Naive B cell (primary cell): ENCODE results near the gene OPRM1. TPM values are rescaled to one million over a fixed set of nuclear protein-coding genes. Genes with fewer than 3 reads are reported as not detected.
A peak's percentile ranks its signal among the peaks of the same experiment; 100 is the strongest.
"Not testable (repeated sequence)": the region's sequence is repeated elsewhere in the genome, so short reads cannot be mapped to it uniquely, and the experiment has no call there.

Experiments used
- ATAC-seq, 2 donors: fragments of 150-1000 bp; cut with Tn5 transposase; 2 replicates each; pipeline ENCODE4 v1.10.0; 2021; ENCODE audit warnings: low read depth in 2 of 2, mild to moderate bottlenecking in 2 of 2, moderate library complexity in 2 of 2
- DNase-seq: peaks from one replicate; pipeline ENCODE4 v3.0.0; 2022
- H3K27ac Mint-ChIP-seq, 6 donors: one replicate each; pipeline ENCODE4 v1.8.0; 2020 to 2022; ENCODE audit warnings: mild to moderate bottlenecking in 6 of 6, mixed read lengths in 6 of 6, moderate library complexity in 5 of 6, inconsistent platforms in 2 of 6
- H3K27me3 Mint-ChIP-seq, 3 donors: one replicate each; pipeline ENCODE4 v1.8.0; 2021 to 2022; ENCODE audit warnings: mixed read lengths in 3 of 3, mild to moderate bottlenecking in 1 of 3
- H3K36me3 Mint-ChIP-seq, 2 donors: one replicate each; pipeline ENCODE4 v1.8.0; 2020 to 2022; ENCODE audit warnings: mixed read lengths in 2 of 2, inconsistent platforms in 1 of 2, mild to moderate bottlenecking in 1 of 2
- H3K4me1 Mint-ChIP-seq, 3 donors: one replicate each; pipeline ENCODE4 v1.8.0; 2020 to 2022; ENCODE audit warnings: mixed read lengths in 3 of 3, inconsistent platforms in 1 of 3, mild to moderate bottlenecking in 1 of 3, moderate library complexity in 1 of 3
- H3K4me3 Mint-ChIP-seq, 8 donors: one replicate each; pipeline ENCODE4 v1.8.0; 2020 to 2022; ENCODE audit warnings: mild to moderate bottlenecking in 8 of 8, mixed read lengths in 8 of 8, moderate library complexity in 8 of 8, inconsistent platforms in 2 of 8
- H3K9me3 Mint-ChIP-seq, 7 donors: one replicate each; pipeline ENCODE4 v1.8.0; 2020 to 2022; ENCODE audit warnings: mixed read lengths in 7 of 7, mild to moderate bottlenecking in 5 of 7, inconsistent platforms in 2 of 7, moderate library complexity in 1 of 7
- polyA plus RNA-seq, 6 donors: library from polyadenylated mRNA; unstranded; fragments of 300-500 nt; fragmentation: Illumina TruSeq; gene quantifications; one replicate each; pipeline ENCODE4 v1.2.3, GENCODE V29; 2021; ENCODE audit warnings: low read depth in 6 of 6

Gene OPRM1
- polyA plus RNA-seq, 6 donors from 2014 or later = not detected

DNA sequence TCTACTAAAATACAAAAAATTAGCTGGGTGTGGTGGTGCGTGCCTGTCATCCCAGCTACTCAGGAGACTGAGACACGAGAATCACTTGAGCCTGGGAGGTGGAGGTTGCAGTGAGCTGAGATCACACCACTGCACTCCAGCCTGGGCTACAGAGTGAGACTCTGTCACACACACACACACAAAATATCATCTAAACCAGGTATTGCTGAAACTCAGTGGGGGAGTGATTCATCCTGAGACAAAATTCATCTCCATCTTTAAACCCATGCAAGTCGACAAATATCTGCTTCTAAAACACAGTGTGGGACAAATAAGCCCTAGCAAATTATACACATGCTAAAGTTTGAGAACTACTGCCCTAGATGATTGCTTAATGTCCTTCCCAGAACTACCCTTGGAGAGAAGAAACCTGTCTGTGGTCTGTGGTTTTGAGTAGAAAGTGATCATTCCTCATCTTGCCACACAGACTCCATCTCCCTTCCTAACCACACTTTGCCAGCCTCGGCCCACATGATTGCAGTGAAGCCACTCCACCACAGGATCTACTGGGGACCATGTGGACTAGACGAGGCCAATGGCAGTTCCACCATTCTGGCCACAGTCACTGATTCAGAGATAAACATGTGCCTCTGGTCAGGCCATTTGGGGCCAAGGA lies 130.3 kb downstream of the OPRM1 start:
- Mint-ChIP-seq H3K4me1 (no peaks in the 10 kb centered on the region), H3K9me3 (peaks cover 0 to 6% (median 2%) of the 10 kb centered on the region in 7 donors), H3K27ac (no peak overlapping the region), H3K36me3 (no peaks in the 10 kb centered on the region), H3K27me3 (no peaks in the 10 kb centered on the region), H3K4me3 (no peak overlapping the region)
- no peak for ATAC-seq
- no peak for DNase-seq

DNA sequence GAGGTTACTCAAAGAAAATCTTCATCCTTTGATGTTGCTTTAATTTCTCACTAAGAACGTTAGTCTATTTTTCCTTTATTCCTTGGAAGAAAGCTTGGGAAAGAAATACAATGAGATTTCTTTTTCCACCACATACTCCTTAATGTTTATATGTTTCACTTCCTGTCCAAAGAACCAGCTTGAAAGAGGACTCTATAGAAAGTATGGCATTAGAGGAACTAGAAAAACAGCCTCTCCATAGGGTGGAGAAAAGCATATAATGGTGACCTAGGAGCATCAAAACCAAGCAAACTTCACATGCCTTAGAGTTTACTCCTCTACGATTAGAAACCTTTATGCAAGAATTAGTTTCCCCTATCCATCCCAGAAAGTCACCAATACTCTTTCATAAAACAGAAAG lies 131.1 kb downstream of the OPRM1 start:
- DNase-seq (no peak), ATAC-seq (no peak)
- no peaks in the 10 kb centered on the region for H3K27me3 Mint-ChIP-seq
- H3K27ac Mint-ChIP-seq = no peak overlapping the region
- H3K9me3 Mint-ChIP-seq = peaks cover 0 to 8% (median 3%) of the 10 kb centered on the region in 7 donors
- no peaks in the 10 kb centered on the region for H3K36me3 Mint-ChIP-seq
- H3K4me1 Mint-ChIP-seq = no peaks in the 10 kb centered on the region
- no peak overlapping the region for H3K4me3 Mint-ChIP-seq

DNA sequence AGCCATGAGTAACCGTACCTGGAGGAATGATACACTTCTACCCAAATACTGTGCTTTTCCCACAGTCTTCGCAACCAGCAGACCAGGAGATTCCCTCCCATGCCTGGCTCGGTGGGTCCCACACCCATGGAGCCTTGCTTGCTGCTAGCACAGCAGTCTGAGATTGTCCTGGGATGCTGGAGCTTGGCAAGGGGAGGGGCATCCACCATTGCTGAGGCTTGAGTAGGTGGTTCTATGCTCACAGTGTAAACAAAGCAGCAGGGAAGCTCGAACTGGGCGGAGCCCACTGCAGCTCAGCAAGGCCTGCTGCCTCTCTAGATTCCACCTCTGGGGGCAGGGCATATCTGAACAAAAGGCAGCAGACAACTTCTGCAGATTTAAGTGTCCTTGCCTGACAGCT lies 133.4 kb downstream of the OPRM1 start:
- peaks cover 5 to 23% (median 8%) of the 10 kb centered on the region in 7 donors for H3K9me3 Mint-ChIP-seq
- not testable (repeated sequence) for H3K27ac Mint-ChIP-seq, H3K4me1 Mint-ChIP-seq, DNase-seq, H3K4me3 Mint-ChIP-seq, H3K27me3 Mint-ChIP-seq, H3K36me3 Mint-ChIP-seq, ATAC-seq

DNA sequence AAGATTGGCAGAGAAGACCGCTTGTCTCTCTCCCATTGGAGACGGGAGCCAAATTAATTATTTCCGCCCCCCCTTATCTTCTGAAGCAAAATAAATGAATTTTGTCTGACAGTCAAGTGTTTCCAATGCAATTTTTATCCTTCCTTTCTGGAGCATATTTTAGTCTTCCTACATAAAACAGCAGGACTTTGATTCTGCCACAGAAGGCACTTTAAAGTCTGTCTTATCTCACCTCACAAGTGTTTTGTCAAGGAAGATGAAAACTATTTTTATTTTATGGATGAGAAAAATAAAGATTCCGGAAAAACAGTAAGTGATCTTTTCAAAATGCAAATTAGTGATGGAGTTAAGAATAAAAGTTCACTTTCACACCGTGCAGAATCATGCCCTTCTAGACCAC lies 140.4 kb downstream of the OPRM1 start:
- no peaks in the 10 kb centered on the region for H3K27me3 Mint-ChIP-seq
- no peak for ATAC-seq
- H3K27ac Mint-ChIP-seq = no peak overlapping the region
- peaks cover 4 to 28% (median 9%) of the 10 kb centered on the region in 7 donors for H3K9me3 Mint-ChIP-seq
- no peak overlapping the region for H3K4me3 Mint-ChIP-seq
- no peaks in the 10 kb centered on the region for H3K4me1 Mint-ChIP-seq
- H3K36me3 Mint-ChIP-seq = no peaks in the 10 kb centered on the region
- DNase-seq = no peak

DNA sequence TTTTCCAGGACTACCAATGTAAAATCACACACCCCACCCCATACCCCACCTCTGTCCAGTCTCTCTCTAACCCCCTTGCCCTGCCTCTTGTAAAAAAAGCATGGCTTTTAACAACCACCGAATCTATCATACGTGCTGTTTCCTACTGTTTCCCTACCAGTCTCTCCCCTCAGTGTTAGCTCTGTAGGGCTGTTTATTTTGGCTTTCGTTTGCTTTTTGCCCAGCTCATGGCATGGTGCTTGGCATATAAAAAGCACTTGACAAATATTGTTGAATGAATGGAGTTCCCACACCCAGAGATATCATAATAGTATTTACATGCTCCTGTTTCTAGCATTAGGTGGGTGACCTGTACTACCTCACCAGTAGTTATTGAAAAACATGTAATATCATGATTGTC lies 148.2 kb downstream of the OPRM1 start:
- DNase-seq (no peak), ATAC-seq (no peak)
- no peak overlapping the region for H3K4me3 Mint-ChIP-seq
- H3K9me3 Mint-ChIP-seq = peaks cover 1 to 8% (median 3%) of the 10 kb centered on the region in 7 donors
- H3K36me3 Mint-ChIP-seq = no peaks in the 10 kb centered on the region
- no peaks in the 10 kb centered on the region for H3K27me3 Mint-ChIP-seq
- H3K27ac Mint-ChIP-seq = no peak overlapping the region
- no peaks in the 10 kb centered on the region for H3K4me1 Mint-ChIP-seq

DNA sequence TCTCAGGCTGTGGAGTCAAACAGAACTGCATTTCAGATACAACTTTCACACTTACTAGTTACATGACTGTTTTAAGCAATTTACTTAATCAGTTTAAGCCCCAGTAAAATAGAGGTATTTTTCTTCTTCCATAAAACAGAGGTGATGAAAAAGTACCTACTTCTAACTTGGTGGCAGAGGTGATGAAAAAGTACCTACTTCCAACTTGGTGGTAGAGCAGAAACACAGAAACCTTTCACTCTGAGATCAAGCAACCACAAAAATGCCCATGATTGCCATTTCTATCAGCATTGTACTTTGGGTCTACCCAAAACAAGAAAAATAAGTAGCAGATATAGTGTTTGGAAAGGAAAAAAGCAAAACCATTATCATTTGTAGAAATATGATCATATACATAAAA lies 148.7 kb downstream of the OPRM1 start:
- ATAC-seq (no peak), DNase-seq (no peak)
- H3K4me1 Mint-ChIP-seq = no peaks in the 10 kb centered on the region
- H3K27me3 Mint-ChIP-seq = no peaks in the 10 kb centered on the region
- H3K36me3 Mint-ChIP-seq = no peaks in the 10 kb centered on the region
- H3K9me3 Mint-ChIP-seq = peaks cover 0 to 11% (median 2%) of the 10 kb centered on the region in 7 donors
- H3K4me3 Mint-ChIP-seq = no peak overlapping the region
- H3K27ac Mint-ChIP-seq = no peak overlapping the region

DNA sequence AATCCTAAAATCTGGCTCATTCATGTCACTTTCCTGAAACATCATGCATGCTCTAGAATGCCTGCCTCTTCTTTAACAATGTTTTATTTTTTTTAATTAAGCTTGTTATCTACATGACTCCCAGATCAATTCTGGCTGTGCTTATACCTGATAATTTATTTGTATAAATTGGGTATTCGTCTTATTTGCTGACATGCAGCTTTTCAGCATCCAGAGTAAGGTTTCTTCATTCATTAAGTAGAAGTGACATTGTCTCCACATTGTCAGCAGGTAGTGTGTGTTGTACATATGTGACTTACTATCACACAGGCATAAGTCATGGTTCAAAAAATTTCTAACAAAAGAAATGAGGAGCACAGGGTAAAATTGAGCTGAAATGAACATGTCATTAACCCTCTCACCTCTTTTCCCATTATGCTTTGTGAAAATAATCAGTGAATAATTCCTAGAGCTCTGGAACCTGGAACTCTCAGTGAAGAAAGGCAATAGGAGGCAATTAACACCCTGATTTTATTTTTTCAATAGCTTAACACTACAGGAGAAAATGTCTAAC lies 157.4 kb downstream of the OPRM1 start:
- Mint-ChIP-seq H3K27me3 (no peaks in the 10 kb centered on the region), H3K36me3 (no peaks in the 10 kb centered on the region), H3K27ac (no peak overlapping the region), H3K4me1 (no peaks in the 10 kb centered on the region), H3K4me3 (no peak overlapping the region), H3K9me3 (peaks cover 0 to 10% (median 3%) of the 10 kb centered on the region in 7 donors)
- DNase-seq (no peak), ATAC-seq (no peak)

DNA sequence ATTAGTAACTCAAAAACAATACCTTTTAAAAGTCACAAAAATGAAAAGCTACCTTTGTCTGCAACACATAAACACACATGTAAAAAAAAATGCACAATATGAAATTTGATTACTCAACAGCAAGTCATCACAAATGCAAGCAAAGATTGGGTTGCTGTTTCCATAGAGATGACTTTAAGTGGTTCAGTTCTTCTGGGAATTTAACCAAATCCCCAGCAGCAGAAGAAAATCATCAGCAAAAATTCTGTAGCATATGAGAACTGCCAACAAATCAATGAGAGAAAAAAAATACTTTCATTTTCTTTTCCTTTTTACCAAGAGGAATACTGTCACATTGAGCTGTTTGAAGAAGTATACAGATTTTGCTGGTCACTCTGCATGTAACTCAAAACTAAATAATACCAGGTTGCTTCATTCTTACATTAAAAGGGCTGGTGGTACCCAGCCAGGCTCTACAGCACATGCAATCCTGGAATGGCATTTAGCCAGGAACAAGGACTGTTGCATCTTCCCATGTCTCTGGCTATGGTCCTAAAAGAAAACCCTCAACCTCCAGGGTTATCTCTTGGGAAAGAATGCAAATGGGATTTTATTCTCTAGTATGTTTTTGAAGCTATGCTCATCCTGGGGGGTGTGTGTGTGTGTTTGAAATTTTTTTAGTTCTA lies 158.3 kb downstream of the OPRM1 start:
- Mint-ChIP-seq H3K36me3 (no peaks in the 10 kb centered on the region), H3K27me3 (no peaks in the 10 kb centered on the region), H3K4me3 (no peak overlapping the region), H3K4me1 (no peaks in the 10 kb centered on the region), H3K27ac (no peak overlapping the region), H3K9me3 (peaks cover 0 to 8% (median under 1%) of the 10 kb centered on the region in 7 donors)
- DNase-seq (no peak), ATAC-seq (no peak)

DNA sequence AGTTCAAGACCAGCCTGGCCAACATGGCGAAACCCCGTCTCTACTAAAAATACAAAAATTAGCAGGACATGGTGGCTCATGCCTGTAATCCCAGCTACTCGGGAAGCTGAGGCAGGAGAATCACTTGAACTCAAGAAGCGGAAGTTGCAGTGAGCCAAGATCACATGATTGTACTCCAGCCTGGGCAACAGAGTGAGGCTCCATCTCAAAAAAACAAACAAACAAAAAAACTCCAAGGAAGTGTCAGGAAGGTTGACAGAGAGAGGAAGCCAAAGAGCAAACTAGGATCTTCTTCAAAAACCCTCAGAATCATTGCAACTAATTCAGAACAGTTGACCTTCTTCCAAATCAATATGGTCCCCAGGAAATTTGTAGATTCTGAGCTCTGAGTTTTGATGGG lies 162.6 kb downstream of the OPRM1 start:
- H3K27ac Mint-ChIP-seq, H3K4me1 Mint-ChIP-seq, H3K36me3 Mint-ChIP-seq: not testable (repeated sequence)

DNA sequence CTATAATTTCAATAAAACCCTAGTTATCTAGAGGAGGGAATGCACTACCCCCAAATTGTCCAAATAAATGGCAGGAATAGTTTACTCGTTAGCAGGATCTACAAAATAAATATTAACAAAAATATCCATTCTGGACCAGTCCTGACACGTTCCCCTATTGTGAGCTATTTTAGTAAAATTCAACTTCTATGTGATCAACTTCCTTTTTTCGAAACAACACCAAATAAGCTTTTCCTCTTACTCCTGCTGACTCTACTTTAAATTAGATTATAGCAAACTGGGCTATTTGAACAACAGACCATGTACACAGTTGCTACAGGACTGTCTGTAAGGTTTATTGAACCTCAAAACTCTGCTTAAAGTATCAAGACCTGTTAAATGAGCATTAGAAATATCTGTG lies 163.3 kb downstream of the OPRM1 start:
- H3K36me3 Mint-ChIP-seq = no peaks in the 10 kb centered on the region
- no peak overlapping the region for H3K27ac Mint-ChIP-seq
- no peaks in the 10 kb centered on the region for H3K9me3 Mint-ChIP-seq
- ATAC-seq (no peak), DNase-seq (no peak)
- no peaks in the 10 kb centered on the region for H3K4me1 Mint-ChIP-seq
- no peaks in the 10 kb centered on the region for H3K27me3 Mint-ChIP-seq
- peak overlapping the region in 1 of 8 donors; percentile 3 for H3K4me3 Mint-ChIP-seq

More for the DNA sequence above, 162.6 kb downstream of the OPRM1 start:
- not testable (repeated sequence) for H3K27me3 Mint-ChIP-seq, H3K9me3 Mint-ChIP-seq, DNase-seq, ATAC-seq, H3K4me3 Mint-ChIP-seq

DNA sequence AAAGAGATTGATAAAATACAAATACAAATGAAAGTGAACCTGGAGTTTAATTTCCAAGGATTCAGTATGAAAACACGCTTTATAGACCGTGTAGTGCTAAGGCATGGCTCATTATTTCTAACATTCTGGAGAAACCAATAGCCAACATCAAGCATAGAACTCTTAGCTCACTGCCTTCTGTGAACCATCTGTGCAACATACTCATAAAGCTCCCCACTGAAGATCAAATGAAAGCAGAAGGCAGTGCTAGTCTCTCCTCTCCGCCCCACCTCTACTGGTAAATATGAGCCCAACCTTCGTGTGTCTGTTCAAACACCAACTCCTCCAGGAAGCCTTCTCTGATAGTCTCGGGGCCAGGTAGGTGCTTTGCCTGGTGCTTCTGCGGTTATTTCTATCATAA lies 163.9 kb downstream of the OPRM1 start:
- Mint-ChIP-seq H3K27ac (no peak overlapping the region), H3K36me3 (no peaks in the 10 kb centered on the region), H3K4me3 (no peak overlapping the region), H3K4me1 (no peaks in the 10 kb centered on the region), H3K27me3 (no peaks in the 10 kb centered on the region), H3K9me3 (no peaks in the 10 kb centered on the region)
- ATAC-seq (no peak), DNase-seq (no peak)

DNA sequence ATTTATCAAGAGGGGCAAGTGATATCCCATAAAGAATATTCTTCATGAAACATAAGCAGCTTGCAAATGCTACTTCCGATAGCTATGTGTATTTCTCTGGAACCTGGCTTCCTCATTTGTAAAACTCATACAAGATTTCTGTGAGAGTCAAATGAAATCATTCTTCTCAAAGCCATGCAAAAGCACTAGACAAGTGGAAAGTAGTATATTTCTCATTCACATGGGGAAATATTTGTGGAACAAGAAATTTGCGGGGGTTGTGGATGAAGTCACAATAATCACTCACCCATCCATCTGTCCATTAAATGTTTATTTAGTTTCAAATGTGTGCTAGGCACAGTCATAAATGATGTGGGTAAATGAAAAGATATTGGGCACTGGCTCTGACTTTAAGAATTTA lies 167.1 kb downstream of the OPRM1 start:
- no peak overlapping the region for H3K27ac Mint-ChIP-seq
- no peaks in the 10 kb centered on the region for H3K4me1 Mint-ChIP-seq
- H3K36me3 Mint-ChIP-seq = no peaks in the 10 kb centered on the region
- DNase-seq (no peak), ATAC-seq (no peak)
- no peak overlapping the region for H3K4me3 Mint-ChIP-seq
- no peaks in the 10 kb centered on the region for H3K9me3 Mint-ChIP-seq
- H3K27me3 Mint-ChIP-seq = no peaks in the 10 kb centered on the region

DNA sequence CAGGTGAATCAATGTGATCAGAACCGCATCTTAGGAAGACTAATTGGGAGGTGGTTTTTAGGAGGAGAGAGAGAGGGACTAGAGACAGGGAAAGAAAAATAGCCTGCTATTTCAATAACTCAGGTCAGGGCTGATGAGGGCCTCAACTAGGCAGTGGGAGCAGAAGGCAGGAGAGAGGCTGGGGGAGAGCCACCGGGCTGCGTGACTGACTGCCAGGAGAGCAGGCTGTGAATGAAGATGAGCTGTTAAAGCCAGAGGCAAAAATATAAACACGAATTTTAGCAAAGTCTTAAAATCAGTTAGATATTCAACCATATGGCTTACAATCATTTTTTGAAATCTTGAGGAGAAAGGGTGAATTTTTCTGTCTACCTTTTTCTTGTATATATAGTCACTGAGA lies 168.0 kb downstream of the OPRM1 start:
- H3K4me3 Mint-ChIP-seq = no peak overlapping the region
- ATAC-seq (no peak), DNase-seq (no peak)
- no peaks in the 10 kb centered on the region for H3K36me3 Mint-ChIP-seq
- H3K27me3 Mint-ChIP-seq = no peaks in the 10 kb centered on the region
- no peaks in the 10 kb centered on the region for H3K4me1 Mint-ChIP-seq
- H3K27ac Mint-ChIP-seq = no peak overlapping the region
- H3K9me3 Mint-ChIP-seq = no peaks in the 10 kb centered on the region

DNA sequence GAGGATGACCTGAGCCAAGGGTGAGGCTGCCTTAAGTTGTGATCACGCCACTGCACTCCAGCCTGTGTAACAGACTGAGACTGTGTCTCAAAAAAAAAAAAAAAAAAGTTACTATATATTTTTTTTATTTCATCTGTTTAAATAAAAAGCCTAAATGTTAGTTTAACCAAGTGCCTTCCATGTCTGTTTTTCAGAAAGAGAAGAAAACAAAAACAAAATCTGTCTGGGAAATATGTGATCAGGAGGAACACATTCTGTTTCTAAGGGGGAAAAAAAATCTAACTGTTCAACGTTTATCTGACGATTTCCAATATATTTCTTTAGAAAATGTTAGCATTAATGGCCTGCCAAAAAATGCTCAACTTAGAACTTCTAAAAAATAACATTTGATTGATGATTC lies 170.5 kb downstream of the OPRM1 start:
- Mint-ChIP-seq H3K27ac (no peak overlapping the region), H3K4me1 (no peaks in the 10 kb centered on the region), H3K4me3 (no peak overlapping the region), H3K9me3 (no peaks in the 10 kb centered on the region), H3K27me3 (no peaks in the 10 kb centered on the region), H3K36me3 (no peaks in the 10 kb centered on the region)
- no peak for ATAC-seq
- no peak for DNase-seq
